ENCODE measurements around the gene ALDH6A1.

Gene ALDH6A1

DNA sequence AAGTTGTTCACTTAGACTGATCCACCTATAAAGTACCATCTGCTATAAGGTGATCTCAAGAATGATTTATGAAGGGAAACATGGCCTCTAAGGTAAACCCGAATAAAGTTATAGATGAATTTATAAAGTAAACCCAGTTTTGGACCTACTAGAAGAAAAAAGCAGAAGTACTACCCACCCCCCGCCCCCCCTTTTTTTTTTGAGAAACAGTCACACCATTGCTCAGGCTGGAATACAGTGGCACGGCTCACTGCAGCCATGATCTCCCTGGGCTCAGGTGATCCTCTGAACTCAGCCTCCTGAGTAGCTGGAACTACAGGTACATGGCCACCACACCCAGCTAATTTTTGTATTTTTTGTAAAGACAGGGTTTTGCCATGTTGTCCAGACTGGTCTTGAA is 69.1 kb downstream of the ALDH6A1 start:
- no peak overlapping the region for H3K4me3 ChIP-seq (ENCODE audit: low read length)
- peaks cover 17% of the 10 kb centered on the region for H3K36me3 ChIP-seq (ENCODE audit: insufficient read depth, low read length)
- H3K4me2 ChIP-seq (ENCODE audit: low read length), result no peak overlapping the region
- H3K9ac ChIP-seq (ENCODE audit: low read depth, low read length), result no peak overlapping the region
- peaks cover 11% of the 10 kb centered on the region for H3K4me1 ChIP-seq (ENCODE audit: control insufficient read depth, insufficient read depth, low read length)
- no peaks in the 10 kb centered on the region for H3K9me3 ChIP-seq (replicated peaks; ENCODE audit: low read length)
- no peaks in the 10 kb centered on the region for H3K27me3 ChIP-seq (ENCODE audit: control insufficient read depth, insufficient read depth, low read length)

DNA sequence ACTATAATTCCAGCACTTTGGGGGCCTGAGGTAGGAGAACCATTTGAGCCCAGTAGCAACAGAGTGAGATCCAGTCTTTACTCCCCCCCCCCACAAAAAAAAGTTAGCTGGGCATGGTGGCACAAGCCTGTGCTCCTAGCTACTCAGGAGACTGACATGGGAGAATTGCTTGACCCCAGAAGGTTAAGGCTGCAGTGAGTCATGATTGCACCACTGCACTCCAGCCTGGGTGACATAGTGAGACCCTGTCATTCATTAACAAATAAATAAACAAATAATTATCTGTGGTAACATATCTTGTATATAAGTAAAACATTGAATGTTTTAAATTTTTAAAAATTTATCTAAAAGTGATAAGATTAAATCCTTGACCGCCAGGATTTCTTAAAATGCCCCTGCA is 70.0 kb downstream of the ALDH6A1 start:
- H3K27me3 ChIP-seq (ENCODE audit: control insufficient read depth, insufficient read depth, low read length), result no peaks in the 10 kb centered on the region
- no peak overlapping the region for H3K4me3 ChIP-seq (ENCODE audit: low read length)
- peaks cover 17% of the 10 kb centered on the region for H3K36me3 ChIP-seq (ENCODE audit: insufficient read depth, low read length)
- H3K9me3 ChIP-seq (replicated peaks; ENCODE audit: low read length), result no peaks in the 10 kb centered on the region
- H3K4me2 ChIP-seq (ENCODE audit: low read length), result no peak overlapping the region
- H3K9ac ChIP-seq (ENCODE audit: low read depth, low read length), result no peak overlapping the region
- H3K4me1 ChIP-seq (ENCODE audit: control insufficient read depth, insufficient read depth, low read length), result peaks cover 4% of the 10 kb centered on the region

DNA sequence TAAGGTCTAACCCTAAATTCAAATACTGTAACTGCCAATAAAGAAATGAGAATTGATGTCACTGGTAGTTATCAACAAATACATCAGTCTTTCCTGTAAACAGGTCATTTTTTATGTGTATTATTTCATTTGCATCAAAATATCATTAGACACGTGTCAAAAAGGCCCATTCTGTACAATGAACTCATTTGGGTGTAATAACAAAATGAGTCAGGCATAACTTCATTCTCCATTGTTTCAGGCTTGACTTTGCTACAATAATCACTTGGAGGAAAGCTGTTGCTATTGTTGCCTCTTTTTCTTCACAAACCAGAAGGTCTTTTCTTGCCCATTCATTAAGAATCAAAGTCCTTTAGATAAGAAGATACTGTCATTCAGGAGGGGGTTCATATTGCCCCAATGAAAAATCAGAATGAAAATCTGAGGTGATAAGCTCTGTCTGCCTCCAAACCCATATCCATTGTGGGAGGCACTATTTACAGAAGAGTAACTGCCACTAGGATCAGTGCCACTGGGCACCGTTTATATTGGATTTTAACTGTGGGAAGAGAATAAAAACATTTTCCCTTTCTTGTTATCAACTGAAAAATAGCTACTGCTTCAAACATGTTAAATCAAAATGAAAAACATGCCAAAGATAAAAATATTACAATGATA is 75.3 kb downstream of the ALDH6A1 start:
- no peaks in the 10 kb centered on the region for H3K9me3 ChIP-seq (replicated peaks; ENCODE audit: low read length)
- no peak overlapping the region for H3K4me3 ChIP-seq (ENCODE audit: low read length)
- H3K36me3 ChIP-seq (ENCODE audit: insufficient read depth, low read length), result peaks cover 34% of the 10 kb centered on the region
- no peak overlapping the region for H3K9ac ChIP-seq (ENCODE audit: low read depth, low read length)
- H3K4me2 ChIP-seq (ENCODE audit: low read length), result no peak overlapping the region
- H3K4me1 ChIP-seq (ENCODE audit: control insufficient read depth, insufficient read depth, low read length), result no peaks in the 10 kb centered on the region
- no peaks in the 10 kb centered on the region for H3K27me3 ChIP-seq (ENCODE audit: control insufficient read depth, insufficient read depth, low read length)
